Right lobe of liver (tissue), 4 donors: ENCODE results near the gene FXR2.

Experiments
- CTCF ChIP-seq, 4 donors: fragments of 200-600 bp in 3 of 4; fragments of 450-650 bp in 1 of 4; IDR thresholded peaks; one replicate each; pipeline versions ENCODE4 v1.5.1 to v1.8.0; 2016 to 2022; ENCODE audit warnings: antibody characterized with exemption in 4 of 4, mild to moderate bottlenecking in 2 of 4
- POLR2A ChIP-seq: fragments of 450-650 bp; IDR thresholded peaks from one replicate; pipeline ENCODE4 v1.6.1; 2017; ENCODE audit warnings: antibody characterized with exemption, mild to moderate bottlenecking
- donor health status: DM: no; HTN: no; CAD: no.
- donor health status: DM: no; HTN: no; CAD: no.
- donor health status: DM: no; HTN: yes; CAD: no.

GRCh38 chr17:7557147-7557764 lies 57.4 kb downstream of the FXR2 start:
- no peak for TF ChIP-seq CTCF (IDR thresholded peaks at IDR 0.05)
- no peak for TF ChIP-seq POLR2A
